ENCODE data around the gene COPZ2. TPM values are rescaled to one million over a fixed set of nuclear protein-coding genes. Genes with fewer than 3 reads are reported as not detected.
A peak's percentile ranks its signal among the peaks of the same experiment; 100 is the strongest.
"Not testable (repeated sequence)": the region's sequence is repeated elsewhere in the genome, so short reads cannot be mapped to it uniquely, and the experiment has no call there.

The COPZ2 gene
- total RNA-seq, 1 donor from 2014 or later = 0.30 TPM

DNA sequence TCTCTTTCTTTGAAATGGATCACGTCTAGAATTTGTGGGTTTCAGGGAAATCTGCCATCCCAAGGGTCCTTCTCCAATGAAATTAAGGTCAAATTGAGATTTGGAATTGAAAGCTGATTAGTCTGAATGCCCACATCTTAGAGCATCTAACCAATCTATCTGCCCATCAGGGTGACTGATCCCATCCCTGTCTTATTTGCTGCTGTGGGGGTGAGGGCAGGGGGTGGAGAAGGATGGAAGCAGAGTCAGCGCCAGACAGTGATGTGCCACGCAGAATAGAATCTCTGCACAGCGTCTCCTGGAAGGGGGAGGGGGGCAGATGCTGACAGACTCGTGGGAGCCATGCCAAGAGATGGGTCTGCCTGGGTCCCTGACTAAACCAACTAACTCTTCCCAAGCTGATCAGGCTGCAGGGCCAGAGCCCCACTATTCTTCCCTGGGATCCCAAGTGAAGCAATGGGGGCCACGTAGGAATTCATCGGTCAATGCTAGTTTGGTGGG lies 34.6 kb downstream of the COPZ2 start:
- no peak overlapping the region for H2AFZ ChIP-seq (replicated peaks)
- no peaks in the 10 kb centered on the region for H3K36me3 ChIP-seq
- H3K9ac ChIP-seq = no peak overlapping the region
- peak overlapping the region; percentile 10 for H3K4me3 ChIP-seq
- peaks cover 72% of the 10 kb centered on the region for H3K4me1 ChIP-seq
- no peak for DNase-seq (ENCODE audit: low spot score)
- no peaks in the 10 kb centered on the region for H3K79me2 ChIP-seq (ENCODE audit: low read depth)
- peaks cover 10% of the 10 kb centered on the region for H3K27me3 Mint-ChIP-seq (ENCODE audit: insufficient read depth, low read depth)
- H3K9me3 ChIP-seq (ENCODE audit: low read depth) = no peaks in the 10 kb centered on the region
- H3K4me1 Mint-ChIP-seq = peaks cover 73% of the 10 kb centered on the region
- peak overlapping the region; percentile 90 for H3K27ac ChIP-seq
- no peaks in the 10 kb centered on the region for H3K9me3 Mint-ChIP-seq
- TF ChIP-seq CTCF (IDR thresholded peaks at IDR 0.05) (no peak), EZH2 (IDR thresholded peaks at IDR 0.05) (no peak)
- H3K4me3 Mint-ChIP-seq = peak overlapping the region; percentile 78
- H3K4me2 ChIP-seq = peak overlapping the region; percentile 73
- H3K27ac Mint-ChIP-seq = peak overlapping the region; percentile 94
- H3F3A ChIP-seq (ENCODE audit: low read depth) = peaks cover 73% of the 10 kb centered on the region
- no peaks in the 10 kb centered on the region for H3K27me3 ChIP-seq
- H4K20me1 ChIP-seq (ENCODE audit: low read depth) = no peaks in the 10 kb centered on the region
- no peaks in the 10 kb centered on the region for H3K36me3 Mint-ChIP-seq

GRCh38 chr17:48002266-48002915 lies 35.2 kb downstream of the COPZ2 start:
- no peaks in the 10 kb centered on the region for H3K79me2 ChIP-seq (ENCODE audit: low read depth)
- TF ChIP-seq EZH2phosphoT487 (IDR thresholded peaks at IDR 0.05) = no peak
- TF ChIP-seq EZH2 (IDR thresholded peaks at IDR 0.05) = no peak
- no peak for TF ChIP-seq CTCF (IDR thresholded peaks at IDR 0.05)
- peak overlapping the region; percentile 10 for H3K4me3 ChIP-seq
- H3K9me3 ChIP-seq (ENCODE audit: low read depth) = no peaks in the 10 kb centered on the region
- DNase-seq (ENCODE audit: low spot score) = peak; percentile 48
- H3K9me3 Mint-ChIP-seq = no peaks in the 10 kb centered on the region
- no peaks in the 10 kb centered on the region for H3K27me3 ChIP-seq
- H3K27me3 Mint-ChIP-seq (ENCODE audit: insufficient read depth, low read depth) = peaks cover 10% of the 10 kb centered on the region
- peak overlapping the region; percentile 73 for H3K4me2 ChIP-seq
- no peaks in the 10 kb centered on the region for H3K36me3 ChIP-seq
- H4K20me1 ChIP-seq (ENCODE audit: low read depth) = no peaks in the 10 kb centered on the region
- no peaks in the 10 kb centered on the region for H3K36me3 Mint-ChIP-seq
- peaks cover 73% of the 10 kb centered on the region for H3F3A ChIP-seq (ENCODE audit: low read depth)
- peak overlapping the region; percentile 78 for H3K4me3 Mint-ChIP-seq
- H3K9ac ChIP-seq = no peak overlapping the region
- peaks cover 77% of the 10 kb centered on the region for H3K4me1 ChIP-seq
- peak overlapping the region; percentile 94 for H3K27ac Mint-ChIP-seq
- peaks cover 76% of the 10 kb centered on the region for H3K4me1 Mint-ChIP-seq
- peak overlapping the region; percentile 90 for H3K27ac ChIP-seq
- H2AFZ ChIP-seq (replicated peaks) = peak overlapping the region; percentile 11

DNA sequence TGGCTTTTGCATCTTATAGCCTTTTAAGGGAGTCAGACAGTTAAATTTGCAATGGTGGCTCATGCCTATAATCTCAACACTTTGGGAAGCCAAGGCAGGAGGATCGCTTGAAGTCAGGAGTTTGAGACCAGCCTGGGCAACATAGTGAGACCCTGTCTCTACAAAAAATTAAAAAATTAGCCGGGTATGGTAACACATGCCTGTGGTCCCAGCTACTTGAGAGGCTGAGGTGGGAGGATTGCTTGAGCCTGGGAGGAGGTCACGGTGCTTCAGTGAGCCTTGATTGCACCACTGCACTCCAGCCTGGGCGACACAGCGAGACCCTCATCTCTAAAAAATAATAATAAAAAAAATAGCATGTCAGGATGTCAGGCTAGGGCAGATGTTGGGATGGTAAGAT lies 35.9 kb downstream of the COPZ2 start:
- H3K4me3 ChIP-seq; H3K4me3 Mint-ChIP-seq; DNase-seq (ENCODE audit: low spot score); H3K79me2 ChIP-seq (ENCODE audit: low read depth); H3K9me3 Mint-ChIP-seq; H3K9me3 ChIP-seq (ENCODE audit: low read depth); H3K36me3 Mint-ChIP-seq; H3K36me3 ChIP-seq; H2AFZ ChIP-seq (replicated peaks); H4K20me1 ChIP-seq (ENCODE audit: low read depth); H3K9ac ChIP-seq; H3K27me3 ChIP-seq; H3K4me2 ChIP-seq: not testable (repeated sequence)
- Mint-ChIP-seq H3K27me3 (ENCODE audit: insufficient read depth, low read depth) (peaks cover 10% of the 10 kb centered on the region), H3K27ac (peak overlapping the region; percentile 98), H3K4me1 (peaks cover 70% of the 10 kb centered on the region)
- Histone ChIP-seq H3K4me1 (peaks cover 71% of the 10 kb centered on the region), H3F3A (ENCODE audit: low read depth) (peaks cover 65% of the 10 kb centered on the region), H3K27ac (peak overlapping the region; percentile 90)

DNA sequence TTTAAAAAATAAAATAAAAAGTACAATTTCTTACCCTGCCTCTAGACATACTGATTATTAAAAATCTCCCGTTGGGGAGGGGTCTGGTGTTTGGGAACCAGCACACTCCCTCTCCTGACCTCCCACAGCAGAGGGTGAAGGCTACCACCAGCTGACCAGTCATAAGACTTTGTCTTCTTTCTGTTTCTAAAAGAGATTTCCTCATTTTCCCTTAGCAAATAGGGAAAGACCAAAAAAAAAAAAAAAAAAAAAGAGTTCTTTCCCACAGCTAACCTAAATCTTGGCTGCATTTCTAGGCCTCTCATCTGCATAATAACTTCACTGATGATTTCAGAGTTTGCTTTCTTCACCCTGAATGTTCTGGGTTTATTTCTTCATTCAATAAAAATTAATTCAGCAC lies 36.4 kb downstream of the COPZ2 start:
- Histone ChIP-seq H3K36me3 (no peaks in the 10 kb centered on the region), H3K9ac (no peak overlapping the region), H2AFZ (replicated peaks) (no peak overlapping the region), H3K27ac (peak overlapping the region; percentile 90), H3K4me2 (no peak overlapping the region), H3K9me3 (ENCODE audit: low read depth) (no peaks in the 10 kb centered on the region), H4K20me1 (ENCODE audit: low read depth) (no peaks in the 10 kb centered on the region), H3F3A (ENCODE audit: low read depth) (peaks cover 64% of the 10 kb centered on the region), H3K4me3 (no peak overlapping the region), H3K79me2 (ENCODE audit: low read depth) (no peaks in the 10 kb centered on the region), H3K4me1 (peaks cover 72% of the 10 kb centered on the region), H3K27me3 (no peaks in the 10 kb centered on the region)
- DNase-seq (ENCODE audit: low spot score) = no peak
- H3K27me3 Mint-ChIP-seq (ENCODE audit: insufficient read depth, low read depth) = peaks cover 10% of the 10 kb centered on the region
- TF ChIP-seq CTCF (IDR thresholded peaks at IDR 0.05) (no peak), EZH2phosphoT487 (IDR thresholded peaks at IDR 0.05) (no peak), EZH2 (IDR thresholded peaks at IDR 0.05) (no peak)
- peak overlapping the region; percentile 98 for H3K27ac Mint-ChIP-seq
- H3K36me3 Mint-ChIP-seq = no peaks in the 10 kb centered on the region
- peaks cover 73% of the 10 kb centered on the region for H3K4me1 Mint-ChIP-seq
- H3K9me3 Mint-ChIP-seq = no peaks in the 10 kb centered on the region
- peak overlapping the region; percentile 66 for H3K4me3 Mint-ChIP-seq
